BE2C (cell line): ENCODE data around the gene TUSC2.

ENCODE experiments used
- DNase-seq: peaks from one replicate; pipeline ENCODE4 v3.0.0-alpha.2; 2020
- H3K27me3 ChIP-seq: fragments of 250-450 bp; sonication (Bioruptor Pico); 2 replicates; pipeline ENCODE4 v1.5.1; 2020; ENCODE audit warnings: mild to moderate bottlenecking
- H3K36me3 ChIP-seq: fragments of 250-450 bp; sonication (Bioruptor Pico); 2 replicates; pipeline ENCODE4 v1.5.1; 2020; ENCODE audit warnings: mild to moderate bottlenecking
- H3K4me1 ChIP-seq: fragments of 250-450 bp; sonication (Bioruptor Pico); 2 replicates; pipeline ENCODE4 v1.5.1; 2020
- H3K4me3 ChIP-seq: 2 replicates; pipeline ENCODE4 v1.5.1; 2011; ENCODE audit warnings: low read depth, low read length
- H3K9me3 ChIP-seq: fragments of 250-450 bp; sonication (Bioruptor Pico); 2 replicates; pipeline ENCODE4 v1.5.1; 2020
- TF ChIP-seq, protein P1 (sequence below): IDR thresholded peaks from 2 replicates; pipeline ENCODE4 v1.5.1; 2012; ENCODE audit warnings: mild to moderate bottlenecking, low read depth, low read length

The TUSC2 gene

GRCh38 chr3:50339485-50340146 lies 11.6 kb upstream of the TUSC2 start:
- H3K27me3 ChIP-seq, result no peaks in the 10 kb centered on the region
- TF ChIP-seq, protein P1, sequence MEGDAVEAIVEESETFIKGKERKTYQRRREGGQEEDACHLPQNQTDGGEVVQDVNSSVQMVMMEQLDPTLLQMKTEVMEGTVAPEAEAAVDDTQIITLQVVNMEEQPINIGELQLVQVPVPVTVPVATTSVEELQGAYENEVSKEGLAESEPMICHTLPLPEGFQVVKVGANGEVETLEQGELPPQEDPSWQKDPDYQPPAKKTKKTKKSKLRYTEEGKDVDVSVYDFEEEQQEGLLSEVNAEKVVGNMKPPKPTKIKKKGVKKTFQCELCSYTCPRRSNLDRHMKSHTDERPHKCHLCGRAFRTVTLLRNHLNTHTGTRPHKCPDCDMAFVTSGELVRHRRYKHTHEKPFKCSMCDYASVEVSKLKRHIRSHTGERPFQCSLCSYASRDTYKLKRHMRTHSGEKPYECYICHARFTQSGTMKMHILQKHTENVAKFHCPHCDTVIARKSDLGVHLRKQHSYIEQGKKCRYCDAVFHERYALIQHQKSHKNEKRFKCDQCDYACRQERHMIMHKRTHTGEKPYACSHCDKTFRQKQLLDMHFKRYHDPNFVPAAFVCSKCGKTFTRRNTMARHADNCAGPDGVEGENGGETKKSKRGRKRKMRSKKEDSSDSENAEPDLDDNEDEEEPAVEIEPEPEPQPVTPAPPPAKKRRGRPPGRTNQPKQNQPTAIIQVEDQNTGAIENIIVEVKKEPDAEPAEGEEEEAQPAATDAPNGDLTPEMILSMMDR, result no peak
- H3K4me1 ChIP-seq, result peaks cover 3% of the 10 kb centered on the region; the same call in 1 of the 2 replicates
- no peak for DNase-seq
- peaks cover 3% of the 10 kb centered on the region; the same call in 1 of the 2 replicates for H3K36me3 ChIP-seq
- H3K4me3 ChIP-seq, result no peak overlapping the region
- no peaks in the 10 kb centered on the region for H3K9me3 ChIP-seq

DNA sequence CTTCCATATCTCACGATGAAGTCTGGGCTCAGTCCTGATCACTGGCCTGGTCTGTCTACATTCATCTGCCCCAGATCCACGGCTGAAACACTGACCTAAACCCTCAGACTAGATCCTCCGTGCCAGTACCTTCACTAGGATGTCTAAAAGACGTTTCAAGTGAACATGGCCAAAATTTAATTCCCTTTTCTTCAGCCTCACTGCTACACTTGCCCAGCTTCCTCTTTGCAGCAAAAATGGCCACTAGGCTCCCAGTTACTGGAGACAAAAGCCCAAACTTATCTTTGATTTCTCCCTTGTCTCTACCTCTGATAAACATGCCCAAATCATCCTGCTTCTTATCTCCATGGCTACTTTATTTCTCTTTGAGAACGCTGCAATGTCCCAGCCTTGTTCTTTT lies 10.9 kb upstream of the TUSC2 start:
- TF ChIP-seq, protein P1, result no peak
- H3K36me3 ChIP-seq, result peaks cover 3% of the 10 kb centered on the region; the same call in 1 of the 2 replicates
- H3K4me3 ChIP-seq, result no peak overlapping the region
- peaks cover 3% of the 10 kb centered on the region; the same call in 1 of the 2 replicates for H3K4me1 ChIP-seq
- no peaks in the 10 kb centered on the region for H3K9me3 ChIP-seq
- no peaks in the 10 kb centered on the region for H3K27me3 ChIP-seq
- no peak for DNase-seq

- Histone ChIP-seq H3K36me3 (peaks cover 3% of the 10 kb centered on the region), H3K27me3 (no peaks in the 10 kb centered on the region), H3K4me1 (peaks cover 3% of the 10 kb centered on the region; the same call in 1 of the 2 replicates), H3K9me3 (no peaks in the 10 kb centered on the region), H3K4me3 (peak overlapping the region; percentile 95)
- DNase-seq, result peak; percentile 97
- TF ChIP-seq, protein P1, result no peak
Measured at GRCh38 chr3:50337175-50337861, 9.3 kb upstream of the TUSC2 start.

DNA sequence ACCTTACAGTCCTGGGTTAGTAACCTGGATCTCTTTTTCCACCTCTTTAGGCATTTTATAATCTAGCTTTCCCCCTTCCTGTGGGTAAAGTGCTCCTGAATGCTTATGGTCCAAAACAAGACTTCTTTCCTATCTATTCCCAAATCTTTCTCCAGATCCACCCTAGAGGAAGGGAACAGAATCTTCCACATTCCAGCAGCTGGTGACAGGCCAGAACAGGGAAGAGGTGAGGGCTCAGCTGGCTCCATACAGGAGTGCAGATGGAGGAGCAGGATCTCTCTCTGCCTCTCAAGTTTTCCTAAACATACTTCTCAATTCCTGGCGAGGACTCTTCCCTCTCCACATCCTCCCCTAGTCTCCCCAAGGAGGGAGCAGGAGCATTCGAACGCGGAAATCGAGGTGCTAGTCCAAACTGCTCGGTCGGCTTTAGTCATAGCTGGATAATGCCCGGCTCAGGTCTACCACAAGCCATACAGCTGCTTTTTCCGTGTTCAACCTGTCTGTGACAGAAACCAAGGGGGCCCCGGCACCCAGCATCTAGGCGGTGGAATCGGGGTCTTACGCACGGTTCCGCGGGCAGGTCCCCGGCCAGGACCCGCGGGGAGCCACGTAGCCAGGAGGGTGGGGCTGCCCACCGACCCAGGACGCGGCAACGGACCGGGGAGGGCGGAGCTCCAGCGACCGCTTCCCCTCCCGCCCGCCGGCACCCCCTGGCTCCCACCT lies 8.6 kb upstream of the TUSC2 start:
- H3K27me3 ChIP-seq, result no peaks in the 10 kb centered on the region
- peaks cover 10% of the 10 kb centered on the region for H3K36me3 ChIP-seq
- H3K4me3 ChIP-seq, result peak overlapping the region; percentile 95
- H3K4me1 ChIP-seq, result peaks cover 3% of the 10 kb centered on the region; the same call in 1 of the 2 replicates
- DNase-seq, result no peak
- no peaks in the 10 kb centered on the region for H3K9me3 ChIP-seq
- TF ChIP-seq, protein P1, result no peak

DNA sequence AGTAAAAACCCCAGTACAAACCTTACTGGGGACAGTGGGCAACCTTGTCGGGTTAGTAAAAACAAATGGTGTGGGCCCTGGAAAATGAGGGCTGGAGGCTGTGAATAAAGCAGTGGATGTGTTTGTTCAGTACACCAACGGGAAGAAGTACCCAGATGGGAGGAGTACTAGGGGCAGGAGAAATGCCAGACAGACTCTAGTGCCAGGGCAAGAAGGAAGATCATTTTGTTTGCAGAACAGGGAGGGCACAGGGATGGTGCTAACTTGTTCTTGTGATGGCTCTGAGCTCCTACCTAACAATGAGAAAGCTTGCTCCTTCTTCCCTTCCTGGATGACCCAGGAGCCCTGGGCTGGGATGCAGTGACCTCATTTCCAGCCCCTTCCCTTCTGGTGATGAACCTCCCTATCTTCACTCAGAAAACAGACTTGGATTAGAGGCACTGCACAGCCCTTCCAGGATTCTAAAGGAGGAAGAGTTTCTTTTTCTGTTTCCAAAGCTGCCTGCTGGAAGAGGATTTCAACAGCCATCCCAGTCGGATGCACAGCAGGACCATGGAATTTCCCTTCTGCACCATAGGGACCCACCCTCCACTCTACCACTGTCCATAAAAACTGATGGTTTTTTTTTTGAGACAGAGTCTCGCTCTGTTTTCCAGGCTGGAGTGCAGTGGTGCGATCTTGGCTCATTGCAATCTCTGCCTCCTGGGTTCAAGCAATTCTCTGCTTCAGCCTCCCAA lies 6.5 kb upstream of the TUSC2 start:
- TF ChIP-seq, protein P1, result no peak
- DNase-seq, result no peak
- Histone ChIP-seq H3K36me3 (peaks cover 27% of the 10 kb centered on the region), H3K9me3 (no peaks in the 10 kb centered on the region), H3K4me1 (peaks cover 3% of the 10 kb centered on the region; the same call in 1 of the 2 replicates), H3K4me3 (no peak overlapping the region), H3K27me3 (no peaks in the 10 kb centered on the region)
